ENCODE results near the gene GET4. TPM values are rescaled to one million over a fixed set of nuclear protein-coding genes. Genes with fewer than 3 reads are reported as not detected.

The GET4 gene
- total and polyA plus RNA-seq, 2 experiments from 2014 or later: 26.3 to 26.8 TPM

GRCh38 chr7:909358-910329 is 33.3 kb downstream of the GET4 start:
- Histone ChIP-seq H3K79me2 (ENCODE audit: insufficient read depth) (no peaks in the 10 kb centered on the region), H3K4me2 (ENCODE audit: unreplicated experiment) (no peak overlapping the region), H3K36me3 (ENCODE audit: low read depth) (no peaks in the 10 kb centered on the region), H3F3A (ENCODE audit: insufficient read depth) (no peaks in the 10 kb centered on the region), H3K4me3 (0 out of 2 replicates have a peak overlapping the region, but pooled peaks have one; percentile 12), H3K27ac (no peak overlapping the region), H3K27me3 (replicated peaks; ENCODE audit: insufficient read depth) (peaks cover 9% of the 10 kb centered on the region), H3K9me2 (ENCODE audit: insufficient read depth) (no peaks in the 10 kb centered on the region), H4K20me1 (ENCODE audit: insufficient read depth) (no peaks in the 10 kb centered on the region), H3K9ac (no peak overlapping the region), H3K9me3 (ENCODE audit: low read depth) (no peaks in the 10 kb centered on the region), H2AFZ (no peak overlapping the region), H3K4me1 (ENCODE audit: insufficient read depth) (peaks cover 4% of the 10 kb centered on the region; the same call in 1 of the 2 replicates)
- 44 to 46% methylated on average over 45 to 57 of the region's 58 CpGs for WGBS, 2 experiments (ENCODE audit: low coverage in 1 of 2, low lambda C conversion rate in 2 of 2, missing lambda C conversion rate in 2 of 2)
- peak; percentile 63 for DNase-seq
- no peak for TF ChIP-seq EZH2phosphoT487 (IDR thresholded peaks at IDR 0.05; ENCODE audit: insufficient read depth, low read depth)
- TF ChIP-seq EZH2 (IDR thresholded peaks at IDR 0.05; ENCODE audit: insufficient read depth, poor library complexity, severe bottlenecking): no peak
- in situ Hi-C loops (cut with MboI): no loop called here

- no peak overlapping the region for H2AFZ ChIP-seq
- DNase-seq: no peak
- H3K9ac ChIP-seq: no peak overlapping the region
- no peaks in the 10 kb centered on the region for H3F3A ChIP-seq (ENCODE audit: insufficient read depth)
- H3K9me3 ChIP-seq (ENCODE audit: low read depth): no peaks in the 10 kb centered on the region
- in situ Hi-C loops (cut with MboI): no loop called here
- no peaks in the 10 kb centered on the region for H3K36me3 ChIP-seq (ENCODE audit: low read depth)
- no peaks in the 10 kb centered on the region for H4K20me1 ChIP-seq (ENCODE audit: insufficient read depth)
- no peak overlapping the region for H3K4me3 ChIP-seq
- no peaks in the 10 kb centered on the region for H3K9me2 ChIP-seq (ENCODE audit: insufficient read depth)
- no peak overlapping the region for H3K4me2 ChIP-seq (ENCODE audit: unreplicated experiment)
- H3K27ac ChIP-seq: no peak overlapping the region
- TF ChIP-seq EZH2 (IDR thresholded peaks at IDR 0.05; ENCODE audit: insufficient read depth, poor library complexity, severe bottlenecking): no peak
- TF ChIP-seq EZH2phosphoT487 (IDR thresholded peaks at IDR 0.05; ENCODE audit: insufficient read depth, low read depth): no peak
- 60 to 65% methylated on average over 11 of the region's 11 CpGs for WGBS, 2 experiments (ENCODE audit: low coverage in 1 of 2, low lambda C conversion rate in 2 of 2, missing lambda C conversion rate in 2 of 2)
- no peaks in the 10 kb centered on the region for H3K4me1 ChIP-seq (ENCODE audit: insufficient read depth)
- H3K79me2 ChIP-seq (ENCODE audit: insufficient read depth): no peaks in the 10 kb centered on the region
- peaks cover 2% of the 10 kb centered on the region for H3K27me3 ChIP-seq (replicated peaks; ENCODE audit: insufficient read depth)
Measured at GRCh38 chr7:910441-910861, 34.1 kb downstream of the GET4 start.

- WGBS, 2 experiments (ENCODE audit: low coverage in 1 of 2, low lambda C conversion rate in 2 of 2, missing lambda C conversion rate in 2 of 2): 61 to 64% methylated on average over 13 to 19 of the region's 19 CpGs
Measured at GRCh38 chr7:910931-911431, 34.6 kb downstream of the GET4 start.

GRCh38 chr7:911791-912480 is 35.6 kb downstream of the GET4 start:
- Histone ChIP-seq H2AFZ (no peak overlapping the region), H3K4me2 (ENCODE audit: unreplicated experiment) (no peak overlapping the region), H3K79me2 (ENCODE audit: insufficient read depth) (no peaks in the 10 kb centered on the region), H3K36me3 (ENCODE audit: low read depth) (no peaks in the 10 kb centered on the region), H3K9me3 (ENCODE audit: low read depth) (no peaks in the 10 kb centered on the region), H3K9me2 (ENCODE audit: insufficient read depth) (no peaks in the 10 kb centered on the region), H3K9ac (no peak overlapping the region), H4K20me1 (ENCODE audit: insufficient read depth) (no peaks in the 10 kb centered on the region), H3K4me1 (ENCODE audit: insufficient read depth) (no peaks in the 10 kb centered on the region), H3K27me3 (replicated peaks; ENCODE audit: insufficient read depth) (0 out of 2 replicates have a peak, but pooled peaks cover 6% of the 10 kb centered on the region), H3F3A (ENCODE audit: insufficient read depth) (no peaks in the 10 kb centered on the region), H3K27ac (no peak overlapping the region), H3K4me3 (no peak overlapping the region)
- DNase-seq: no peak
- no peak for TF ChIP-seq EZH2 (IDR thresholded peaks at IDR 0.05; ENCODE audit: insufficient read depth, poor library complexity, severe bottlenecking)
- TF ChIP-seq EZH2phosphoT487 (IDR thresholded peaks at IDR 0.05; ENCODE audit: insufficient read depth, low read depth): no peak
- WGBS, 2 experiments (ENCODE audit: low coverage in 1 of 2, low lambda C conversion rate in 2 of 2, missing lambda C conversion rate in 2 of 2): 85 to 89% methylated on average over 28 to 39 of the region's 41 CpGs
- in situ Hi-C loops (cut with MboI): no loop called here

More at GRCh38 chr7:910931-911431, 34.6 kb downstream of the GET4 start:
- no peak for DNase-seq
- no peaks in the 10 kb centered on the region for H3K4me1 ChIP-seq (ENCODE audit: insufficient read depth)
- H4K20me1 ChIP-seq (ENCODE audit: insufficient read depth): no peaks in the 10 kb centered on the region
- H2AFZ ChIP-seq: no peak overlapping the region
- H3K27me3 ChIP-seq (replicated peaks; ENCODE audit: insufficient read depth): no peaks in the 10 kb centered on the region
- no peak overlapping the region for H3K4me3 ChIP-seq
- no peak overlapping the region for H3K27ac ChIP-seq
- no peaks in the 10 kb centered on the region for H3F3A ChIP-seq (ENCODE audit: insufficient read depth)
- no peaks in the 10 kb centered on the region for H3K79me2 ChIP-seq (ENCODE audit: insufficient read depth)
- no peak overlapping the region for H3K9ac ChIP-seq
- H3K9me3 ChIP-seq (ENCODE audit: low read depth): no peaks in the 10 kb centered on the region
- H3K9me2 ChIP-seq (ENCODE audit: insufficient read depth): no peaks in the 10 kb centered on the region
- H3K4me2 ChIP-seq (ENCODE audit: unreplicated experiment): no peak overlapping the region
- no peaks in the 10 kb centered on the region for H3K36me3 ChIP-seq (ENCODE audit: low read depth)
- no peak for TF ChIP-seq EZH2 (IDR thresholded peaks at IDR 0.05; ENCODE audit: insufficient read depth, poor library complexity, severe bottlenecking)
- no peak for TF ChIP-seq EZH2phosphoT487 (IDR thresholded peaks at IDR 0.05; ENCODE audit: insufficient read depth, low read depth)
- in situ Hi-C loops (cut with MboI): no loop called here
